Posterior vena cava (tissue), 2 donors: ENCODE data around the gene SASH3. TPM values are rescaled to one million over a fixed set of nuclear protein-coding genes. Genes with fewer than 3 reads are reported as not detected.

Source experiments
- DNase-seq: peaks from one replicate; pipeline ENCODE4 v3.0.0-alpha.2; 2020; ENCODE audit warnings: low spot score
- intact Hi-C, 2 donors: fragments of 100-400 bp; cut with DNase I; formaldehyde crosslinking; loops; one replicate each; pipeline versions ENCODE4 v1.14.1 to v1.14.2; 2022 to 2023
- total RNA-seq, 2 donors: library from RNA; stranded (reverse); fragmentation: NEBNext Ultra II Directional; extraction: Animal tissue kit (Norgen Biotek cat#: 25700); gene quantifications; one replicate each; pipeline ENCODE4 v1.2.1, GENCODE V29; 2021
- donor health status: DM: yes; HTN: yes; CAD: no.
- donor health status: DM: yes; HTN: yes; CAD: no.

Gene SASH3
- total RNA-seq, 2 donors from 2014 or later = 11.6 to 18.5 TPM

- no peak for DNase-seq
- intact Hi-C loops = no loop called here
Measured at GRCh38 chrX:129831091-129831885, 51.5 kb downstream of the SASH3 start.

GRCh38 chrX:129833153-129833990 lies 53.6 kb downstream of the SASH3 start:
- no peak for DNase-seq
- intact Hi-C loops = no loop called here

DNA sequence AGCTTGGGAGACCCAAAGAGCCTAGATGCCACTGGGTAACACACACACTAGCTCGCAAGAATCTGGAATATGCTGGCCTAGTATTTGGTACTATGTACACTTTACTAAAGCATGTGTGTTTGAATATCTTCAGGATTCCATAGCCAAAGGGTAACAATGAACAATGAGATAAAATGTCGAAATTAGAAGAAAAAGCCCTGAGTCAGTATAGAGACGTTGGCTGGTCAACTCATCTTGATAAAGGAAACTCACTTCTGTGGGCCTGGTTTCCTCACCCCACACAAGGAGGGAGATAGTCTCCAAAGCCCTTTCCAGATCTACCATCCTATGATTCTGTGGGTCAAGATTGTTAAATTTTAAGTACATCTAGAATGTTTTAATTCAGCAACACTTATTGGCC lies 57.1 kb downstream of the SASH3 start:
- intact Hi-C loops = no loop called here
- DNase-seq = no peak

DNA sequence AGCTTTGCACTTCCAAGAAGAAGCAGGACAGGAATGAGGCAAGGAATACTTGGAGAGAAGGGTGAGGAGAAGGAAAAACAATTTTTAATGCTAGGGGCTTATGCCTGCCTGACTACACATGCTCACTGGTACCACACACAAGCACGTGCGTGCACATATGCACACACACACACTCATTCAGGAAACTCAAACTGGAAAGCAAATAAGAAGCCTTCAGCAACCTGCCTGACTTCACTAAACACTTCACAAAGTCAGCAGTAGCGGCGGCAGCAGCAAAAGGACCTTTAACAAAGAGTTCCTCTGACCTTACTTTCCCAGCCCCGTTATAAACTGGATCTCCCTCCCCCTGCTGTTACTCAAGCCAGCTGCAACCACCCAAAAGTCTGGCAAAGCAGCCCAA lies 60.6 kb downstream of the SASH3 start:
- no peak for DNase-seq
- intact Hi-C loops = no loop called here

- no peak for DNase-seq
- intact Hi-C loops = no loop called here
Measured at GRCh38 chrX:129842510-129843208, 62.9 kb downstream of the SASH3 start.

GRCh38 chrX:129843209-129843458 lies 63.4 kb downstream of the SASH3 start:
- no peak for DNase-seq
- intact Hi-C loops = no loop called here

GRCh38 chrX:129843459-129844306 lies 63.9 kb downstream of the SASH3 start, which contains the start of gene ZDHHC9:
Gene ZDHHC9, minus strand, starts transcription at chrX:129843886. Its CDS starts 1,941 bp downstream, at chrX:129841945.
- intact Hi-C loops = no loop called here

More at GRCh38 chrX:129843459-129844306, 63.9 kb downstream of the SASH3 start, which contains the start of gene ZDHHC9:
- DNase-seq = peak; percentile 96

Other genes with a start within 250 kb of the SASH3 start
- gene OCRL, start 239.7 kb upstream of the SASH3 start, total RNA-seq = 10 to 100 TPM; 24.8 to 25.6 TPM
- 1 to 10 TPM; 6.1 to 8.5 TPM for gene APLN, start 125.0 kb upstream of the SASH3 start, total RNA-seq
- 10 to 100 TPM; 11.3 to 29.3 TPM for gene XPNPEP2, start 41.0 kb upstream of the SASH3 start, total RNA-seq
- 10 to 100 TPM; 23.0 to 23.7 TPM for gene ZDHHC9, start 63.9 kb downstream of the SASH3 start, total RNA-seq
- gene UTP14A, start 126.2 kb downstream of the SASH3 start, total RNA-seq = 10 to 100 TPM; 13.2 to 14.3 TPM
- gene BCORL1, start 202.7 kb downstream of the SASH3 start, total RNA-seq = 10 to 100 TPM; 14.8 to 17.7 TPM